PC-9 (cell line): ENCODE results near the gene TFF2.

Experiments
- CTCF ChIP-seq: fragments of 200-600 bp; sonication (generic); conservative IDR thresholded peaks from 2 replicates; pipeline ENCODE4 v1.6.1; 2017; ENCODE audit warnings: mixed run types, antibody characterized with exemption, mild to moderate bottlenecking, moderate library complexity
- EZH2 ChIP-seq: fragments of 200-600 bp; sonication (generic); IDR thresholded peaks from 2 replicates; pipeline ENCODE4 v1.8.0; 2017; ENCODE audit warnings: antibody characterized with exemption, low read depth

GRCh38 chr21:42351626-42352440, 1.0 kb upstream of the TFF2 start:
- TF ChIP-seq CTCF (no peak), EZH2 (no peak)
